ENCODE results near the gene FBXO17.
"Not testable (repeated sequence)": the region's sequence is repeated elsewhere in the genome, so short reads cannot be mapped to it uniquely, and the experiment has no call there.

Gene FBXO17

GRCh38 chr19:38989066-38989605 lies 13.6 kb upstream of the FBXO17 start:
- Histone ChIP-seq H3K4me3 (no peak overlapping the region), H3K36me3 (no peaks in the 10 kb centered on the region), H3K27ac (no peak overlapping the region), H3K9me3 (peaks cover 3 to 14% (median 10%) of the 10 kb centered on the region in 3 donors), H3K4me1 (no peaks in the 10 kb centered on the region), H3K27me3 (peaks cover 0 to 31% of the 10 kb centered on the region in 2 donors)
- intact Hi-C loops (cut with DNase I; ENCODE audit: low total_unique reads) = no loop called here
- TF ChIP-seq CTCF (IDR thresholded peaks at IDR 0.05) = no peak
- DNase-seq = no peak

- H3K4me1 ChIP-seq; H3K4me3 ChIP-seq; H3K36me3 ChIP-seq; DNase-seq; H3K27ac ChIP-seq; intact Hi-C loops (cut with DNase I; ENCODE audit: low total_unique reads): not testable (repeated sequence)
- peaks cover 3 to 14% (median 9%) of the 10 kb centered on the region in 3 donors for H3K9me3 ChIP-seq
- peaks cover 0 to 31% of the 10 kb centered on the region in 2 donors for H3K27me3 ChIP-seq
These were observed 13.1 kb upstream of the FBXO17 start for GRCh38 chr19:38988627-38989026.

- H3K9me3 ChIP-seq; H3K27ac ChIP-seq; intact Hi-C loops (cut with DNase I; ENCODE audit: low total_unique reads); H3K36me3 ChIP-seq; DNase-seq; H3K4me1 ChIP-seq; H3K4me3 ChIP-seq: not testable (repeated sequence)
- peaks cover 0 to 26% of the 10 kb centered on the region in 2 donors for H3K27me3 ChIP-seq
These were observed 12.2 kb upstream of the FBXO17 start for GRCh38 chr19:38987745-38988144.

- Histone ChIP-seq H3K9me3 (peaks cover 0 to 5% (median 3%) of the 10 kb centered on the region in 3 donors), H3K4me1 (no peaks in the 10 kb centered on the region), H3K27me3 (peaks cover 0 to 12% of the 10 kb centered on the region in 2 donors), H3K4me3 (no peak overlapping the region), H3K27ac (no peak overlapping the region), H3K36me3 (no peaks in the 10 kb centered on the region)
- TF ChIP-seq CTCF (IDR thresholded peaks at IDR 0.05) = no peak
- intact Hi-C loops (cut with DNase I; ENCODE audit: low total_unique reads) = no loop called here
- no peak for DNase-seq
These were observed 9.7 kb upstream of the FBXO17 start for GRCh38 chr19:38985262-38985661.

GRCh38 chr19:38980583-38981374 lies 5.2 kb upstream of the FBXO17 start:
- H3K27me3 ChIP-seq = peaks cover 0 to 3% of the 10 kb centered on the region in 2 donors
- DNase-seq = no peak
- peaks cover 0 to 11% (median 7%) of the 10 kb centered on the region in 4 donors for H3K4me1 ChIP-seq
- intact Hi-C loops (cut with DNase I; ENCODE audit: low total_unique reads) = no loop called here
- H3K36me3 ChIP-seq = no peaks in the 10 kb centered on the region
- H3K27ac ChIP-seq = no peak overlapping the region
- H3K9me3 ChIP-seq = peaks cover 0 to 5% (median 3%) of the 10 kb centered on the region in 3 donors
- no peak for TF ChIP-seq CTCF (IDR thresholded peaks at IDR 0.05)
- H3K4me3 ChIP-seq = no peak overlapping the region

GRCh38 chr19:38979812-38980211 lies 4.3 kb upstream of the FBXO17 start:
- intact Hi-C loops (cut with DNase I; ENCODE audit: low total_unique reads) = loop anchor here (10.0 kb wide), 1 partner anchor 345 kb away; the partner anchor contains the start of gene LRFN1

More at GRCh38 chr19:38979812-38980211, 4.3 kb upstream of the FBXO17 start:
- no peaks in the 10 kb centered on the region for H3K27me3 ChIP-seq
- TF ChIP-seq CTCF (IDR thresholded peaks at IDR 0.05) = no peak
- no peaks in the 10 kb centered on the region for H3K36me3 ChIP-seq
- DNase-seq = no peak
- H3K9me3 ChIP-seq = no peaks in the 10 kb centered on the region
- no peak overlapping the region for H3K4me3 ChIP-seq
- H3K4me1 ChIP-seq = peaks cover 0 to 18% (median 8%) of the 10 kb centered on the region in 4 donors
- H3K27ac ChIP-seq = no peak overlapping the region

All from tibial artery (tissue), 4 donors.